ENCODE results near the gene GALNT9. TPM values are rescaled to one million over a fixed set of nuclear protein-coding genes. Genes with fewer than 3 reads are reported as not detected.

GALNT9 gene
- total RNA-seq, 6 experiments from 2014 or later = not detected

GRCh38 chr12:132179431-132180362, 149.7 kb downstream of the GALNT9 start:
- no peaks in the 10 kb centered on the region for H3K4me1 ChIP-seq
- intact Hi-C loops (cut with DNase I) = no loop called here
- no peak overlapping the region for H3K4me3 ChIP-seq
- H3K27me3 ChIP-seq = no peaks in the 10 kb centered on the region
- H3K36me3 ChIP-seq = no peaks in the 10 kb centered on the region
- TF ChIP-seq, protein P1, sequence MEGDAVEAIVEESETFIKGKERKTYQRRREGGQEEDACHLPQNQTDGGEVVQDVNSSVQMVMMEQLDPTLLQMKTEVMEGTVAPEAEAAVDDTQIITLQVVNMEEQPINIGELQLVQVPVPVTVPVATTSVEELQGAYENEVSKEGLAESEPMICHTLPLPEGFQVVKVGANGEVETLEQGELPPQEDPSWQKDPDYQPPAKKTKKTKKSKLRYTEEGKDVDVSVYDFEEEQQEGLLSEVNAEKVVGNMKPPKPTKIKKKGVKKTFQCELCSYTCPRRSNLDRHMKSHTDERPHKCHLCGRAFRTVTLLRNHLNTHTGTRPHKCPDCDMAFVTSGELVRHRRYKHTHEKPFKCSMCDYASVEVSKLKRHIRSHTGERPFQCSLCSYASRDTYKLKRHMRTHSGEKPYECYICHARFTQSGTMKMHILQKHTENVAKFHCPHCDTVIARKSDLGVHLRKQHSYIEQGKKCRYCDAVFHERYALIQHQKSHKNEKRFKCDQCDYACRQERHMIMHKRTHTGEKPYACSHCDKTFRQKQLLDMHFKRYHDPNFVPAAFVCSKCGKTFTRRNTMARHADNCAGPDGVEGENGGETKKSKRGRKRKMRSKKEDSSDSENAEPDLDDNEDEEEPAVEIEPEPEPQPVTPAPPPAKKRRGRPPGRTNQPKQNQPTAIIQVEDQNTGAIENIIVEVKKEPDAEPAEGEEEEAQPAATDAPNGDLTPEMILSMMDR (IDR thresholded peaks at IDR 0.05) = no peak
- TF ChIP-seq POLR2A (IDR thresholded peaks at IDR 0.05) = no peak
- no peak for DNase-seq
- no peaks in the 10 kb centered on the region for H3K9me3 ChIP-seq
- 71% methylated on average over 6 of the region's 19 CpGs for WGBS (ENCODE audit: insufficient coverage, low coverage, low lambda C conversion rate, missing lambda C conversion rate)
- ATAC-seq = no peak
- H3K27ac ChIP-seq = no peak overlapping the region

GRCh38 chr12:132178801-132179401, 150.5 kb downstream of the GALNT9 start:
- H3K36me3 ChIP-seq = no peaks in the 10 kb centered on the region
- TF ChIP-seq, protein P1 (IDR thresholded peaks at IDR 0.05) = no peak
- no peaks in the 10 kb centered on the region for H3K4me1 ChIP-seq
- DNase-seq (peak in 1 of 3 donors; percentile 13), ATAC-seq (no peak)
- no peaks in the 10 kb centered on the region for H3K9me3 ChIP-seq
- no peak overlapping the region for H3K4me3 ChIP-seq
- WGBS (ENCODE audit: insufficient coverage, low coverage, low lambda C conversion rate, missing lambda C conversion rate) = 60% methylated on average over 18 of the region's 39 CpGs
- H3K27ac ChIP-seq = no peak overlapping the region
- no peaks in the 10 kb centered on the region for H3K27me3 ChIP-seq
- intact Hi-C loops (cut with DNase I) = no loop called here

DNA sequence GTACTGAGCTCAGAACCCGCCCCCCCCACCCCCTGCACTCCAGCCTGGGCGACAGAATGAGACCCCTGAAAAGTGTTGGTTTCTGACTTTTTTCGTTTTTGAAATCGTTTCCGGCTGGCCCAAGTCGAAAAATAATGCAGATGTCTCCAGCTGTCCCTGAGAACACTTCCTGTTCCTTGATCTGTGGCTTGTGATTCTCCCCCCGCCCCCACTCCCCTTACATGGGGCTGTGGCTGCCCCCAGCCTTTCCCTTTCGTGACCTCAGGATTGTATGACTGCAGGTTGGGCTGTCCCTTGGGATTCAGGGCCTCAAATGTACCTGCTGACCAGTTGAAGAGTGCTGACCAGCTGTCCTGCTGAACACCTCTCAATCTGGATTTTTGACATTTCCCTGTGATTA, 151.1 kb downstream of the GALNT9 start:
- H3K27ac ChIP-seq = no peak overlapping the region
- no peak overlapping the region for H3K4me3 ChIP-seq
- WGBS (ENCODE audit: insufficient coverage, low coverage, low lambda C conversion rate, missing lambda C conversion rate) = 22% methylated on average over 8 of the region's 8 CpGs
- ATAC-seq (no peak), DNase-seq (no peak)
- H3K27me3 ChIP-seq = no peaks in the 10 kb centered on the region
- no peaks in the 10 kb centered on the region for H3K36me3 ChIP-seq
- TF ChIP-seq POLR2A (IDR thresholded peaks at IDR 0.05) = no peak
- TF ChIP-seq, protein P1 (IDR thresholded peaks at IDR 0.05) = no peak
- no peaks in the 10 kb centered on the region for H3K9me3 ChIP-seq
- no peaks in the 10 kb centered on the region for H3K4me1 ChIP-seq
- intact Hi-C loops (cut with DNase I) = no loop called here

DNA sequence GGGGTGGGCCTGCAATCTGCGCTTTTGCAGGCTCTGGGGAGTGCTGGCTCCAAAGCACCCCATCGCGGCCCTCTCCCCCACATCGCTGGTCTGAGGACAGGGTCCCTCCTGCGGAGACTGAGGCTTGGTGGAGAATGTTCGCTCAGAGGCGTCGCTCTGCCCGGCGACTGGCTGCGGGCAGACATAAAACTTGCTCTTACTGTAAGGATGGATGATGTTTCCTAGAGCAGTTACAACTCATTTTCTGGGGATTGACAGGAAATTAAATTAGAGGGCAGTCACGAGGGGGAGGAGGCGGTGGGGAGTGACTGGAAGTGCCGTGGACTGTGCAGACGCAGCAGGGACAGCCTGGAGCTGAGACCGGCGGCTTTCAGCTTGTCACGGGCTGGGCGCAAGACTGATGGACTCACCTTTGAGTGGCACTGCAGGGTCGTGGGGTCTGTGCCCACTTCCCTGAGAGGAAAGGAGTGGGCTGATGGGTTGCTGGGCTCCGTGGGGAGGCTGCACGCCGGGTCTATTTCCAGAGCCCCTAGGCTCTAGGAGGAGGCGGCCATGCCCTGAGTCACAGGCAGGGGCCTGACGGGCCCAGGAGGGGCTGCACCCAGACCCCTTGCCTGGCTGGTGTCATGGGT, 152.4 kb downstream of the GALNT9 start:
- H3K4me3 ChIP-seq = no peak overlapping the region
- no peak for TF ChIP-seq POLR2A (IDR thresholded peaks at IDR 0.05)
- TF ChIP-seq, protein P1 (IDR thresholded peaks at IDR 0.05) = no peak
- no peaks in the 10 kb centered on the region for H3K9me3 ChIP-seq
- H3K27ac ChIP-seq = no peak overlapping the region
- no peaks in the 10 kb centered on the region for H3K36me3 ChIP-seq
- WGBS (ENCODE audit: insufficient coverage, low coverage, low lambda C conversion rate, missing lambda C conversion rate) = 58% methylated on average over 3 of the region's 25 CpGs
- H3K27me3 ChIP-seq = no peaks in the 10 kb centered on the region
- intact Hi-C loops (cut with DNase I) = no loop called here
- H3K4me1 ChIP-seq = no peaks in the 10 kb centered on the region
- ATAC-seq (no peak), DNase-seq (peak in 1 of 3 donors; percentile 11)

Measured in right lobe of liver (tissue), 6 donors.